Uterus (tissue), 4 donors: Measurements from ENCODE around the gene CIPC. TPM values are rescaled to one million over a fixed set of nuclear protein-coding genes. Genes with fewer than 3 reads are reported as not detected.

Experiments used
- DNase-seq, 2 donors: peaks; one replicate each; pipeline ENCODE4 v3.0.0-alpha.2; 2019 to 2020
- H3K27ac ChIP-seq, 2 donors: fragments of 200-600 bp; sonication (generic); 1 replicate in 1 of 2; 2 replicates in 1 of 2; pipeline ENCODE4 v1.5.1; 2016 to 2018
- H3K27me3 ChIP-seq, 2 donors: fragments of 200-600 bp; sonication (generic); one replicate each; pipeline ENCODE4 v1.5.1; 2018 to 2019; ENCODE audit warnings: control low read depth in 1 of 2
- H3K36me3 ChIP-seq, 2 donors: fragments of 200-600 bp; sonication (generic); one replicate each; pipeline ENCODE4 v1.5.1; 2019; ENCODE audit warnings: control low read depth in 1 of 2
- H3K4me1 ChIP-seq, 2 donors: fragments of 200-600 bp; sonication (generic); one replicate each; pipeline ENCODE4 v1.5.1; 2018 to 2019; ENCODE audit warnings: control low read depth in 1 of 2
- H3K4me3 ChIP-seq, 2 donors: fragments of 200-600 bp; sonication (generic); 1 replicate in 1 of 2; 2 replicates in 1 of 2; pipeline ENCODE4 v1.5.1; 2018 to 2019; ENCODE audit warnings: mild to moderate bottlenecking in 1 of 2
- H3K9me3 ChIP-seq, 2 donors: fragments of 200-600 bp; sonication (generic); one replicate each; pipeline ENCODE4 v1.5.1; 2019; ENCODE audit warnings: control low read depth in 1 of 2
- CTCF ChIP-seq, 4 experiments: fragments of 200-600 bp in 2 of 4; fragments of 450-650 bp in 2 of 4; sonication (generic) in 2 of 4; IDR thresholded peaks; one replicate each; pipeline ENCODE4 v1.5.1; 2016 to 2019; ENCODE audit warnings: antibody characterized with exemption in 4 of 4, mild to moderate bottlenecking in 2 of 4, moderate library complexity in 1 of 4
- POLR2A ChIP-seq, 2 donors: fragments of 450-650 bp; IDR thresholded peaks; one replicate each; pipeline ENCODE4 v1.6.1; 2016; ENCODE audit warnings: antibody characterized with exemption in 2 of 2, mild to moderate bottlenecking in 1 of 2, moderate library complexity in 1 of 2
- intact Hi-C: fragments of 100-400 bp; cut with DNase I; formaldehyde crosslinking; loops from one replicate; pipeline ENCODE4 v1.15.1; 2023; ENCODE audit warnings: low total_unique reads
- total RNA-seq, 4 donors: library from RNA; depleted of rRNA in 3 of 4; stranded (reverse); fragments of >200 nt in 3 of 4; gene quantifications; one replicate each; pipeline versions ENCODE4 v1.1.0 to v1.2.4, GENCODE V29; 2014 to 2023
- donor health status: DM: yes; HTN: yes; CAD: no.

Gene CIPC
- total RNA-seq = 10 to 100 TPM in 3 of 4 donors, 1 to 10 TPM in 1; 8.2 to 71.8 (median 28.1) TPM

GRCh38 chr14:77097700-77098528 lies at the start of gene CIPC:
Gene CIPC (plus strand): TSS chr14:77098258. CDS start chr14:77105709, 7,451 bp downstream.
- H3K4me3 ChIP-seq = peak within 1 kb of the TSS; percentile 77 to 93
- H3K27ac ChIP-seq = peak within 1 kb of the TSS; percentile 96 to 98
- peak; percentile 71 to 79 for TF ChIP-seq POLR2A (IDR thresholded peaks at IDR 0.05)
- peak in 2 of 4 experiments; percentile 38 to 52 for TF ChIP-seq CTCF (IDR thresholded peaks at IDR 0.05)
- intact Hi-C loops = no loop called here
- H3K9me3 ChIP-seq = no peaks in the 10 kb centered on the region
- no peaks in the 10 kb centered on the region for H3K36me3 ChIP-seq
- H3K27me3 ChIP-seq = no peaks in the 10 kb centered on the region
- peak; percentile 99 to 100 for DNase-seq
- peaks cover 9 to 10% of the 10 kb centered on the region in 2 donors for H3K4me1 ChIP-seq

- intact Hi-C loops = no loop called here
- peaks cover 0 to 3% of the 10 kb centered on the region in 2 donors for H3K9me3 ChIP-seq
- H3K36me3 ChIP-seq = no peaks in the 10 kb centered on the region
- peak in 1 of 2 donors; percentile 34 for DNase-seq
- H3K4me1 ChIP-seq = peaks cover 1 to 2% of the 10 kb centered on the region in 2 donors
- TF ChIP-seq CTCF (IDR thresholded peaks at IDR 0.05) = no peak
- TF ChIP-seq POLR2A (IDR thresholded peaks at IDR 0.05) = no peak
- no peak overlapping the region for H3K4me3 ChIP-seq
- H3K27me3 ChIP-seq = no peaks in the 10 kb centered on the region
- peak overlapping the region; percentile 24 to 48 for H3K27ac ChIP-seq
These were observed 46.9 kb upstream of the CIPC start for GRCh38 chr14:77051116-77051515.

- no peak overlapping the region for H3K4me3 ChIP-seq
- no peaks in the 10 kb centered on the region for H3K4me1 ChIP-seq
- H3K36me3 ChIP-seq = no peaks in the 10 kb centered on the region
- no peaks in the 10 kb centered on the region for H3K27me3 ChIP-seq
- TF ChIP-seq CTCF (IDR thresholded peaks at IDR 0.05) (no peak), POLR2A (IDR thresholded peaks at IDR 0.05) (no peak)
- intact Hi-C loops = no loop called here
- peaks cover 0 to 4% of the 10 kb centered on the region in 2 donors for H3K9me3 ChIP-seq
- H3K27ac ChIP-seq = peak overlapping the region in 1 of 2 donors; percentile 3
- DNase-seq = no peak
These were observed 45.6 kb upstream of the CIPC start for GRCh38 chr14:77052281-77053044.

GRCh38 chr14:77053046-77053841 lies 44.8 kb upstream of the CIPC start:
- no peaks in the 10 kb centered on the region for H3K4me1 ChIP-seq
- H3K36me3 ChIP-seq = no peaks in the 10 kb centered on the region
- intact Hi-C loops = no loop called here
- no peaks in the 10 kb centered on the region for H3K27me3 ChIP-seq
- TF ChIP-seq POLR2A (IDR thresholded peaks at IDR 0.05) (no peak), CTCF (IDR thresholded peaks at IDR 0.05) (peak; percentile 90 to 97 (median 92))
- H3K9me3 ChIP-seq = peaks cover 0 to 4% of the 10 kb centered on the region in 2 donors
- peak; percentile 77 to 78 for DNase-seq
- H3K4me3 ChIP-seq = no peak overlapping the region
- H3K27ac ChIP-seq = peak overlapping the region in 1 of 2 donors; percentile 3
